HG02610 (cell line): Measurements from ENCODE around the gene RAP2A.

Source experiments
- ATAC-seq: cut with Tn5 transposase; IDR thresholded peaks from one replicate; pipeline ENCODE4 v1.9.1; 2021; ENCODE audit warnings: mild to moderate bottlenecking, moderate library complexity; ENCODE audit not compliant: unreplicated experiment

Gene RAP2A

GRCh38 chr13:97446448-97446847, 12.5 kb downstream of the RAP2A start:
- ATAC-seq = no peak

GRCh38 chr13:97448503-97449251, 14.7 kb downstream of the RAP2A start:
- peak; percentile 73 for ATAC-seq

- no peak for ATAC-seq
Measured at GRCh38 chr13:97454699-97455098, 20.7 kb downstream of the RAP2A start.

DNA sequence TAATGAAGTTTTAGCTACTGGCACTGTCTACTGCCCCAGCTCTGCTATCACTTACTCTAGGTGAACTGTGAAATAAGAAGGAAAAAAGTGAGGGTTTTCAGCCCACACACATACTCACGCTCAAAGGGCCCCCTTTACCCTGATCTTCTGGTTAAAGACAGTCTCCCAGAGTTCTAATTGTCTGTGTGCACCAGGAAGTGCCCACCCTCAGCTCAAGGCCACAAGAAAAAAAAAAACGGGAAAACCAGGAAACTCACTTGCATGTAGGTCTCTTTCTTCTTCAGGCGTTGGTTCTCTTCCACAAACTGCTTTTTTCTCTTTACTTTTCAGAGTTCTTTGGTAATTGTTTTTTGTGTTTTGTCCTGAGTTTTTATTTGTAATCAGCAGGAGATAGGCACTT, 22.1 kb downstream of the RAP2A start:
- ATAC-seq = no peak

GRCh38 chr13:97459215-97459777, 25.3 kb downstream of the RAP2A start:
- no peak for ATAC-seq

- peak; percentile 95 for ATAC-seq
Measured at GRCh38 chr13:97460004-97460775, 26.2 kb downstream of the RAP2A start.

GRCh38 chr13:97460853-97461252, 26.9 kb downstream of the RAP2A start:
- no peak for ATAC-seq

- ATAC-seq = no peak
Measured at GRCh38 chr13:97464561-97464960, 30.6 kb downstream of the RAP2A start.

DNA sequence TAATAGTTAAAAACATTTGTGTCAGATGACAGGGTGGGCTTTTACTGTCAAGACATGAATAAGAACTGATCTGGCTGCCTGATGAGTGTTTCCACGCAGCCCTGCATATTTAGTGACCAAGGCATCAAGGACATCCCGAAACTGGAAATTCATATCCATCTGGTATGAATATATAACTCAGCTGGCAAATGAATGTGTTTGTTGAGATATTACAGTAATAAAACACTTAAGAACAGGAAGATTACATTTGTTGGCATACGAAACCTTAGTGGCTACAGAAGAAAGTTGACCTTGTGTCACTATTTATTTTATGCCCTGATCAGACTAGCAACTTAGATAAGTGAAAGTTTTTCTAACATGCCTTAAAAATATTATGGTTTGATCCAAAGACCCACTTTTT, 32.8 kb downstream of the RAP2A start:
- ATAC-seq = no peak

DNA sequence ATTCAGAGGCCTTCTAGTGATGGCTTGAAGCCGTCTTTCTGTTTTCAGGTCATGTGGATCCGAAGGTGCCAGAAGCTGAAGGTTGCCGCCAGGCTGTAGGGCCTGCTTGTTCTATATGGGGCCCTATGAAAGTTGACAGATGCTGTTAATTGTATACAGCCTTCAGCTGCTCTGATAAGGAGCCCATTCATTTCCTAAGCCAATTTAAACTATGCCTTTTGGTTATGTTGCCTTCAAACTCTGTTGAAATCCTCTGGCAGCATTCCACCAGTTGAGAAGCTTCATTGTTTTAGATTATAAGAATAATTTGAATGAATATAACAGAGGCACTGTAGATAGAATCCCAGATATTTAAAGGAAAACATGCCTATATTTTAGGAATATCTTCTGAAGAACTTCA, 34.4 kb downstream of the RAP2A start:
- ATAC-seq = no peak

DNA sequence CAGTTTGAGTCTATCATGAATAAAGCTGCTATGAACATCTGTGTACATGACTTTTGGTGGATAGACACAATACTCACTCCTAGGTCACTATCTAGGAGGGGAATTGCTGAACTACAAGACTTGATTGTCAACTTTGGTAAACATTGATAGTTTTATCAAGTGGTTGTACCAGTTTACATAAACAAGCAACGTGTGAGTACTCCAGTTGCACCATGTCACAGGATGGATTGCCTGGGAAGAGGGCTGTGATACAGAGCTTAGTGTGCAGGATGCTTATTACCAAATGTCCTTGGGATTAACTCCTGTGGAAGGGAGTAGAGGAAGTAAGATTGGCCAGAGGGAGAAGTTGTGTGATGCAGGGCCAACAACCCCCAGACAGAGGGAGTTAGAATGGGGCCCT, 37.7 kb downstream of the RAP2A start:
- no peak for ATAC-seq

- no peak for ATAC-seq
Measured at GRCh38 chr13:97474349-97474980, 40.5 kb downstream of the RAP2A start.

DNA sequence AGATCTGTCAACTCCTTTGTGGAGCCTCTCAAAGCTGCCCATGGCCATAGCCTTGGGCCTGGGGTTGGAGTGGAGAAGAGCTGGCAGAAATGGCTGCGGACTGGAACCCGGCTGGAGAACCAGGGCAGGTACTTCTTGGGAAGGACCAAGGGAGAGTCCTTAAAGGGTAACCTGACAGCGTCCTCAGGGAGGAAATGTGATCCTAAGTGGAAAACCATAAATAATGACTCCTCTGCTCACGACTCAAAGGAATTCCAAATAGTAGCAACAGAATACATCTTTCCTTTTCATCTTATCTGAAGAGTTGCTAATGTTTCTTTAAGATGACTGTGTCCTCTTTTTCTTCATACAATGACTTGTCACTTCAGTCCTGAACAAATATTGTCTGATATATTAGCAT, 41.0 kb downstream of the RAP2A start:
- ATAC-seq = no peak

GRCh38 chr13:97477844-97478243, 43.9 kb downstream of the RAP2A start:
- ATAC-seq = no peak

GRCh38 chr13:97478247-97478646, 44.3 kb downstream of the RAP2A start:
- no peak for ATAC-seq

- no peak for ATAC-seq
Measured at GRCh38 chr13:97483465-97483864, 49.5 kb downstream of the RAP2A start.

DNA sequence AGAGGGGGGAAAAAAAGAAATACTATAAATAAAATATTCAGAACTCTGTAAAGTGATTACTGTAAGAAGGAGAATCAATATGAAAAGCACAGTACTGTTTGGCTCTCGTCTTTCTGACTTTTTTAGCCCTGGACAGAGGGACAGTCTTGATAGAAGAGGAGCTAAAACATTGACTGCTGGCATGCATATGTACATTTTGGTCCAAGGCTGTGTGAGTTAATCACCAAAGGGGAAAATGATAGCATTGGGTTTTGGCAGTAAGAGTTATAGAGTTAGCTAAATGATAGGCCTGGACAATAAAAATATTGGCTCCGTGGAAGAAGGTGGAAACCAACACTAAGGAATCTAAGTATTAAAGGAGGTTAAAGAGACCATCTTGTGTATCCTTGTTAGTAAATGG, 50.3 kb downstream of the RAP2A start:
- no peak for ATAC-seq

DNA sequence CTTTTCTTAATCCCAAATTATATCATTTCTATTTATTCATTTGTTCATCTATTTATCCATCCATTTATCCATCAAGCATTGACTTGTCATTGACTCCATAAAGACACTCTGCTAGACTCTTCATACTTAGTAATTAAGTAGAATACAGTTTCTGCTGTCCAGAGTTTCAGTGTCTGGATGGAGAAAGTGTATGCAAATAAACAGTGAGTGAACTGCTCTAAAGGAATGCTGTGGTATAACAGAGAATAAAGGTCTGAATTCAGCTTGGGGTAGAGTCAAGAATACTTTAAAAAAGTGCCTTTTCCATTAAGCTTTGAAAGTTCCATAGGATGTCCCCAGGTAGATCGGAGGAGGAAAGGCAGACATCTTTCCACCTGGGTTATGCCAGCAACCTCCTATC, 51.4 kb downstream of the RAP2A start:
- no peak for ATAC-seq

DNA sequence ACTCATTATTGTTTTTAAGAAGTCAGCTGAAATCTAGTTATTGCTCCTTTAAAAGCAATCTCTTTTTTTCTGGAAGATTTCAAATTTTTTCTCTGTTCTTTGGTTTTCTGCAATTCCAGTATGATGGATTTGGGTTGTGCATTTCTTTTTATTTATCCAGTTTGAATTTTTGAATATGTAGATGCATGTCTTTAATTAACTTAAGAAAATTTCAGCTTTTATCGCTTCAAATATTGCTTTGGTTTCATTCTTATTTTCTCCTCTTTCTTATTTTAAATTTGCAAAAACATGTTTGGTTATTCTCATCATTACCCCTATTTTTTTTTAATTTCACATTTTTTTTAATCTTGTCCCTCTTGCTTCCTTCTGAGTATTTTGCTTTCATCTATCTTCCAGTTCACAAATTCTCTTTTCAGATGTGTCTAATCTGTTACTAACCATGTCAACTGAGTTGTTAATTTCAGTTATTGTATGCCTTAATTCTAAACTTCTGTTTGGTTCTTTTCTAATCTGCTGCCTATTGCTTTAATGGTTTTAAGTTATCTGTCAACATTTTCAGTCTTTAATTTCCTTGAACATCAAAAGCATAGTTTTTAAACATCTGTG, 56.8 kb downstream of the RAP2A start:
- ATAC-seq = no peak

- no peak for ATAC-seq
Measured at GRCh38 chr13:97491452-97491851, 57.5 kb downstream of the RAP2A start.

DNA sequence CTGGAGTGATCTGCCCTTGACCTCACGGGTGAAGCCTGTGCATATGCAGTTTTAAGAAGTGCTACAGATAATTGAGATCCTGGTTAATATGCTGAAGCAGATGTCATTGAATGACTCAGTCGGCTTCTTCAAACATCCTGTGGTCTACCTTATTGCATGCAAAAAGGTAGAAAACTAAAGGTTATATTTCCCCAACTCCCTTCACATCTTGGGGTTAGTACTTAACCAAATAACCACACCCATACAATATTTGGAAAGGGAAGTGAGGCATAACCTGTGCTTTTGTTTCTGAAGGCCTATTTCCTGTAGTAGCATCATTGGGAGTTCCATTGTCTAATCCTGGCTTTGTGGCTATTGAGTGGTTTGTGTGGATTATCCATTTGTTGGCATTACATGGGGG, 58.3 kb downstream of the RAP2A start:
- ATAC-seq = no peak
